Suprapubic skin (tissue), 3 donors: Measurements from ENCODE around the gene TENM3.

Experiments
- POLR2A ChIP-seq, 2 donors: fragments of 450-650 bp; IDR thresholded peaks; one replicate each; pipeline ENCODE4 v1.6.1; 2017; ENCODE audit warnings: antibody characterized with exemption in 2 of 2, mild to moderate bottlenecking in 2 of 2, moderate library complexity in 2 of 2
- TF ChIP-seq, protein P1 (sequence below), 2 donors: fragments of 200-600 bp in 1 of 2; fragments of 450-650 bp in 1 of 2; sonication (generic) in 1 of 2; IDR thresholded peaks; one replicate each; pipeline ENCODE4 v1.5.1; 2016 to 2019; ENCODE audit warnings: antibody characterized with exemption in 2 of 2, mild to moderate bottlenecking in 1 of 2, moderate library complexity in 1 of 2

GRCh38 chr4:182644683-182645050 lies 401.5 kb downstream of the TENM3 start:
- TF ChIP-seq, protein P1, sequence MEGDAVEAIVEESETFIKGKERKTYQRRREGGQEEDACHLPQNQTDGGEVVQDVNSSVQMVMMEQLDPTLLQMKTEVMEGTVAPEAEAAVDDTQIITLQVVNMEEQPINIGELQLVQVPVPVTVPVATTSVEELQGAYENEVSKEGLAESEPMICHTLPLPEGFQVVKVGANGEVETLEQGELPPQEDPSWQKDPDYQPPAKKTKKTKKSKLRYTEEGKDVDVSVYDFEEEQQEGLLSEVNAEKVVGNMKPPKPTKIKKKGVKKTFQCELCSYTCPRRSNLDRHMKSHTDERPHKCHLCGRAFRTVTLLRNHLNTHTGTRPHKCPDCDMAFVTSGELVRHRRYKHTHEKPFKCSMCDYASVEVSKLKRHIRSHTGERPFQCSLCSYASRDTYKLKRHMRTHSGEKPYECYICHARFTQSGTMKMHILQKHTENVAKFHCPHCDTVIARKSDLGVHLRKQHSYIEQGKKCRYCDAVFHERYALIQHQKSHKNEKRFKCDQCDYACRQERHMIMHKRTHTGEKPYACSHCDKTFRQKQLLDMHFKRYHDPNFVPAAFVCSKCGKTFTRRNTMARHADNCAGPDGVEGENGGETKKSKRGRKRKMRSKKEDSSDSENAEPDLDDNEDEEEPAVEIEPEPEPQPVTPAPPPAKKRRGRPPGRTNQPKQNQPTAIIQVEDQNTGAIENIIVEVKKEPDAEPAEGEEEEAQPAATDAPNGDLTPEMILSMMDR (IDR thresholded peaks at IDR 0.05) = no peak
- no peak for TF ChIP-seq POLR2A (IDR thresholded peaks at IDR 0.05)
